Activated naive CD4-positive, alpha-beta T cell treated with anti-CD3 and anti-CD28 coated beads for 36 hours (primary cell): Measurements from ENCODE around the gene XRCC3. TPM values are rescaled to one million over a fixed set of nuclear protein-coding genes. Genes with fewer than 3 reads are reported as not detected.
A peak's percentile ranks its signal among the peaks of the same experiment; 100 is the strongest.

Experiments used
- CTCF ChIA-PET: fragments of 350-600 bp; sonication (Branson Sonifier 250); formaldehyde crosslinking; loops from one replicate; lab custom pipeline; 2021; ENCODE audit warnings: antibody characterized with exemption; lab: Charles Lee
- DNase-seq: peaks from one replicate; pipeline ENCODE4 v3.0.0-alpha.2; 2020
- H3K27ac Mint-ChIP-seq: one replicate; pipeline ENCODE4 v1.8.0; 2021; ENCODE audit warnings: mild to moderate bottlenecking, mixed read lengths
- H3K27me3 Mint-ChIP-seq: one replicate; pipeline ENCODE4 v1.8.0; 2021; ENCODE audit warnings: low read depth, mixed read lengths
- H3K36me3 Mint-ChIP-seq: one replicate; pipeline ENCODE4 v1.8.0; 2021; ENCODE audit warnings: low read depth, mixed read lengths
- H3K4me1 Mint-ChIP-seq: one replicate; pipeline ENCODE4 v1.8.0; 2021; ENCODE audit warnings: low read depth, mixed read lengths
- H3K4me3 Mint-ChIP-seq: one replicate; pipeline ENCODE4 v1.8.0; 2021; ENCODE audit warnings: mild to moderate bottlenecking, moderate library complexity, mixed read lengths
- H3K9me3 Mint-ChIP-seq: one replicate; pipeline ENCODE4 v1.8.0; 2021; ENCODE audit warnings: mixed read lengths
- intact Hi-C: fragments of 100-400 bp; cut with micrococcal nuclease; formaldehyde crosslinking; loops from one replicate; pipeline ENCODE4 v1.15.1; 2023
- total RNA-seq, 2 experiments: library from RNA; stranded (reverse); gene quantifications; one replicate each; pipeline ENCODE4 v1.2.3, GENCODE V29; 2021

The XRCC3 gene
- total RNA-seq, 2 experiments from 2014 or later, result 49.0 to 50.4 TPM

- no peak for DNase-seq
- H3K4me1 Mint-ChIP-seq, result peaks cover 4% of the 10 kb centered on the region
- H3K27ac Mint-ChIP-seq, result no peak overlapping the region
- CTCF ChIA-PET, result interaction anchor here (0.6 to 1.8 kb wide), 8 partner anchors 12 to 117 kb away, joined by 3 to 7 read pairs (median 4); no protein-coding TSS in a partner anchor
- H3K4me3 Mint-ChIP-seq, result no peak overlapping the region
- no peaks in the 10 kb centered on the region for H3K27me3 Mint-ChIP-seq
- peaks cover 31% of the 10 kb centered on the region for H3K36me3 Mint-ChIP-seq
- intact Hi-C loops, result no loop called here
- H3K9me3 Mint-ChIP-seq, result no peaks in the 10 kb centered on the region
Measured at GRCh38 chr14:103680491-103681231, 34.6 kb downstream of the XRCC3 start.

GRCh38 chr14:103679351-103679750 lies 35.9 kb downstream of the XRCC3 start:
- Mint-ChIP-seq H3K4me1 (peaks cover 4% of the 10 kb centered on the region), H3K27me3 (no peaks in the 10 kb centered on the region), H3K27ac (no peak overlapping the region), H3K36me3 (peaks cover 34% of the 10 kb centered on the region), H3K9me3 (no peaks in the 10 kb centered on the region), H3K4me3 (no peak overlapping the region)
- peak; percentile 61 for DNase-seq
- intact Hi-C loops, result loop anchor here (1.0 to 5.0 kb wide), 2 partner anchors 52 to 107 kb away; partner anchors contain the start of gene KLC1
- CTCF ChIA-PET, result interaction anchor here (0.9 to 1.8 kb wide), 5 partner anchors 11 to 160 kb away, joined by 3 to 7 read pairs (median 4); no protein-coding TSS in a partner anchor

- no peak for DNase-seq
- Mint-ChIP-seq H3K27ac (no peak overlapping the region), H3K9me3 (no peaks in the 10 kb centered on the region), H3K4me1 (peaks cover 4% of the 10 kb centered on the region), H3K4me3 (no peak overlapping the region), H3K27me3 (no peaks in the 10 kb centered on the region), H3K36me3 (peaks cover 43% of the 10 kb centered on the region)
- intact Hi-C loops, result loop anchor here (5.0 kb wide), 1 partner anchor 50 kb away; the partner anchor contains the start of gene KLC1
- CTCF ChIA-PET, result interaction anchor here (0.9 kb wide), 1 partner anchor 177 kb away, joined by 3 read pairs; no protein-coding TSS in a partner anchor
Measured at GRCh38 chr14:103676881-103677675, 38.2 kb downstream of the XRCC3 start.

GRCh38 chr14:103675957-103676356 lies 39.3 kb downstream of the XRCC3 start:
- CTCF ChIA-PET, result interaction anchor here (0.6 kb wide), 1 partner anchor 12 kb away, joined by 3 read pairs; no protein-coding TSS in a partner anchor
- Mint-ChIP-seq H3K4me3 (no peak overlapping the region), H3K27ac (no peak overlapping the region), H3K9me3 (no peaks in the 10 kb centered on the region), H3K4me1 (peaks cover 4% of the 10 kb centered on the region), H3K27me3 (no peaks in the 10 kb centered on the region), H3K36me3 (peaks cover 36% of the 10 kb centered on the region)
- DNase-seq, result no peak
- intact Hi-C loops, result loop anchor here (5.0 kb wide), 1 partner anchor 49 kb away; the partner anchor contains the start of gene KLC1

GRCh38 chr14:103671911-103672310 lies 43.3 kb downstream of the XRCC3 start:
- H3K36me3 Mint-ChIP-seq, result peaks cover 28% of the 10 kb centered on the region
- H3K9me3 Mint-ChIP-seq, result no peaks in the 10 kb centered on the region
- H3K27ac Mint-ChIP-seq, result no peak overlapping the region
- intact Hi-C loops, result no loop called here
- H3K27me3 Mint-ChIP-seq, result no peaks in the 10 kb centered on the region
- CTCF ChIA-PET, result no interaction called here
- no peak overlapping the region for H3K4me3 Mint-ChIP-seq
- H3K4me1 Mint-ChIP-seq, result no peaks in the 10 kb centered on the region
- no peak for DNase-seq

- no peaks in the 10 kb centered on the region for H3K4me1 Mint-ChIP-seq
- H3K27me3 Mint-ChIP-seq, result no peaks in the 10 kb centered on the region
- peaks cover 23% of the 10 kb centered on the region for H3K36me3 Mint-ChIP-seq
- H3K27ac Mint-ChIP-seq, result no peak overlapping the region
- no peak overlapping the region for H3K4me3 Mint-ChIP-seq
- DNase-seq, result no peak
- CTCF ChIA-PET, result no interaction called here
- intact Hi-C loops, result no loop called here
- no peaks in the 10 kb centered on the region for H3K9me3 Mint-ChIP-seq
Measured at GRCh38 chr14:103669370-103669769, 45.9 kb downstream of the XRCC3 start.

- intact Hi-C loops, result no loop called here
- no peak overlapping the region for H3K27ac Mint-ChIP-seq
- CTCF ChIA-PET, result interaction anchor here (0.6 to 1.3 kb wide), 2 partner anchors 12 to 109 kb away, joined by 3 to 7 read pairs; no protein-coding TSS in a partner anchor
- no peaks in the 10 kb centered on the region for H3K27me3 Mint-ChIP-seq
- no peak for DNase-seq
- no peaks in the 10 kb centered on the region for H3K4me1 Mint-ChIP-seq
- H3K4me3 Mint-ChIP-seq, result no peak overlapping the region
- H3K36me3 Mint-ChIP-seq, result peaks cover 20% of the 10 kb centered on the region
- no peaks in the 10 kb centered on the region for H3K9me3 Mint-ChIP-seq
Measured at GRCh38 chr14:103668117-103668516, 47.1 kb downstream of the XRCC3 start.

- Mint-ChIP-seq H3K9me3 (no peaks in the 10 kb centered on the region), H3K4me1 (no peaks in the 10 kb centered on the region), H3K27ac (no peak overlapping the region), H3K4me3 (no peak overlapping the region), H3K27me3 (no peaks in the 10 kb centered on the region), H3K36me3 (peaks cover 16% of the 10 kb centered on the region)
- DNase-seq, result no peak
- CTCF ChIA-PET, result interaction anchor here (0.6 to 1.5 kb wide), 3 partner anchors 13 to 108 kb away, joined by 3 to 7 read pairs (median 3); no protein-coding TSS in a partner anchor
- intact Hi-C loops, result no loop called here
Measured at GRCh38 chr14:103667671-103668070, 47.6 kb downstream of the XRCC3 start.

- H3K27ac Mint-ChIP-seq, result no peak overlapping the region
- DNase-seq, result no peak
- intact Hi-C loops, result no loop called here
- no peak overlapping the region for H3K4me3 Mint-ChIP-seq
- H3K36me3 Mint-ChIP-seq, result peaks cover 12% of the 10 kb centered on the region
- H3K27me3 Mint-ChIP-seq, result no peaks in the 10 kb centered on the region
- no peaks in the 10 kb centered on the region for H3K4me1 Mint-ChIP-seq
- CTCF ChIA-PET, result no interaction called here
- H3K9me3 Mint-ChIP-seq, result no peaks in the 10 kb centered on the region
Measured at GRCh38 chr14:103663506-103663905, 51.7 kb downstream of the XRCC3 start.

- CTCF ChIA-PET, result no interaction called here
- Mint-ChIP-seq H3K36me3 (peaks cover 16% of the 10 kb centered on the region), H3K27me3 (no peaks in the 10 kb centered on the region)
Measured at GRCh38 chr14:103662591-103662990, 52.7 kb downstream of the XRCC3 start.

GRCh38 chr14:103662029-103662428 lies 53.2 kb downstream of the XRCC3 start:
- no peaks in the 10 kb centered on the region for H3K9me3 Mint-ChIP-seq
- H3K36me3 Mint-ChIP-seq, result peaks cover 18% of the 10 kb centered on the region
- H3K4me1 Mint-ChIP-seq, result no peaks in the 10 kb centered on the region
- no peak for DNase-seq
- no peaks in the 10 kb centered on the region for H3K27me3 Mint-ChIP-seq
- H3K4me3 Mint-ChIP-seq, result no peak overlapping the region
- no peak overlapping the region for H3K27ac Mint-ChIP-seq
- CTCF ChIA-PET, result no interaction called here
- intact Hi-C loops, result no loop called here

More at GRCh38 chr14:103662591-103662990, 52.7 kb downstream of the XRCC3 start:
- no peaks in the 10 kb centered on the region for H3K9me3 Mint-ChIP-seq
- H3K4me3 Mint-ChIP-seq, result no peak overlapping the region
- no peak for DNase-seq
- no peak overlapping the region for H3K27ac Mint-ChIP-seq
- H3K4me1 Mint-ChIP-seq, result no peaks in the 10 kb centered on the region
- intact Hi-C loops, result no loop called here

- no peak for DNase-seq
- H3K9me3 Mint-ChIP-seq, result no peaks in the 10 kb centered on the region
- H3K27me3 Mint-ChIP-seq, result no peaks in the 10 kb centered on the region
- CTCF ChIA-PET, result no interaction called here
- H3K27ac Mint-ChIP-seq, result no peak overlapping the region
- H3K4me1 Mint-ChIP-seq, result no peaks in the 10 kb centered on the region
- peaks cover 25% of the 10 kb centered on the region for H3K36me3 Mint-ChIP-seq
- H3K4me3 Mint-ChIP-seq, result no peak overlapping the region
- intact Hi-C loops, result no loop called here
Measured at GRCh38 chr14:103659631-103660030, 55.6 kb downstream of the XRCC3 start.
